Inflammatory macrophage treated with lipopolysaccharide for 4 hours (primary cell): Measurements from ENCODE around the gene HJV.
A peak's percentile ranks its signal among the peaks of the same experiment; 100 is the strongest.

ENCODE experiments used
- DNase-seq: peaks from one replicate; pipeline ENCODE4 v3.0.0-alpha.2; 2020

The HJV gene

DNA sequence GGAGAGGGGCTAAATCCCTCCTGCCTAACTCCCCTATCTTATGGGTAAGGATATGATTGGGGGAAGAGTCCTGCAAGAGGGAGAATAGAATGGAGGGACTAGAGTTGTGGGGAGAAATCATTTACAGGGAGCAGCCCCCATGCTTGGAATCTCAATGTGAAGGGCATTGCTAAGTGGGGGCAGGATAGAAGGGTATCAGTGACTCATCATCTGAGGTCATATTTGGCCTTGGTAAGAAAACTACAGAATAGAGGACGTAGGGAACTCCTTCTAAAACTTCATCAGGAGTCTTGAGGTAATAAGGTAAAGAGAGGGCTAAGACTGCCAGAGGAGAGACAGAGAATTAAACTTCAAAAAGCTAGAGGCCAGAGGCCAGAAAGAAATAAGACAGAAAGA lies 487 bp downstream of the HJV start:
- no peak for DNase-seq

DNA sequence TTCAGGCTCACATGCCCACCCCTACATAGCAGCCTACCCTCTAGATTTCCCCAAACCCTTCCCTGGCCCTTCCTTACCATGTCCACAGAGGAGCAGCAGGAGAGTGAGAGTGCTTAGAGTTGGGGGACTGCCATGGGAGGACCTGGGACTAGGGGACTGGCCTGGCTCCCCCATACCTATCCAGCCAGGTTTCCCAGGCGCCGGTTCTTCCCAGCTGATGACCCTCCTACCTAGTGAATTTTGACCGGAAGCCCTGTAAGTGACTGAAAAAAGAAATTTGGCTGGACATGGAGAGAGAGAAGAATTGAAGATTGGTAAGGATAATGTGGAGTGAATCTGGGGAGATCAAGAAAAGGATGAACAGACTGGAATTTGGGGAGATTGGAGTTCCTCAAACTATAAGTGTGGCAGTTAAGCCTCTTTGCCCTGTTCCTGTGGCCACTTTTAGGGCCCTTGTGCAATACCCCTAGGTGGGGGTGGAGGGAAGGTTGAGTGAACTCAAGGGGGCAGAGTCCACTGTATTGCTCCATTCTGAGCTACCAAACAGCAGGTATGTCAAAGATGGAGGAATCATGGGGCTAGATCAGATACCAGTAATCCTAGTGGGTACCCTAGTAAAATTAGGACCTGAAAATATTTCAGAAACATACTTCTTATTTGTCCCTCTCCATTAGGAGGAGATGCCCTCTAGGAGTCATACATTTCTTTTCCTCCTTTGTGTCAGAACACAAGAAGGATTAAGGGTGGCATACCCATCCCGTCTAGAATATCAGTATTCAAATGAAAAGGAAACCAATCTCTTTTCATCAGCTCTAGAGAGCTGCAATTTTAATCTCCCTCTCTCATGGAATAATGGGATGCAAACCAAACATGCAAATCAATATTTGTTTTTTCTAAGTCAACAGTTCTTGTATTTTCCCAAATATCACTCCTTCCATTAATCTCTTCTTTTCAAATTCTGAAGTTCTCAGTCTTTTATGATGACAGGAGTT lies 1.2 kb downstream of the HJV start:
- no peak for DNase-seq

DNA sequence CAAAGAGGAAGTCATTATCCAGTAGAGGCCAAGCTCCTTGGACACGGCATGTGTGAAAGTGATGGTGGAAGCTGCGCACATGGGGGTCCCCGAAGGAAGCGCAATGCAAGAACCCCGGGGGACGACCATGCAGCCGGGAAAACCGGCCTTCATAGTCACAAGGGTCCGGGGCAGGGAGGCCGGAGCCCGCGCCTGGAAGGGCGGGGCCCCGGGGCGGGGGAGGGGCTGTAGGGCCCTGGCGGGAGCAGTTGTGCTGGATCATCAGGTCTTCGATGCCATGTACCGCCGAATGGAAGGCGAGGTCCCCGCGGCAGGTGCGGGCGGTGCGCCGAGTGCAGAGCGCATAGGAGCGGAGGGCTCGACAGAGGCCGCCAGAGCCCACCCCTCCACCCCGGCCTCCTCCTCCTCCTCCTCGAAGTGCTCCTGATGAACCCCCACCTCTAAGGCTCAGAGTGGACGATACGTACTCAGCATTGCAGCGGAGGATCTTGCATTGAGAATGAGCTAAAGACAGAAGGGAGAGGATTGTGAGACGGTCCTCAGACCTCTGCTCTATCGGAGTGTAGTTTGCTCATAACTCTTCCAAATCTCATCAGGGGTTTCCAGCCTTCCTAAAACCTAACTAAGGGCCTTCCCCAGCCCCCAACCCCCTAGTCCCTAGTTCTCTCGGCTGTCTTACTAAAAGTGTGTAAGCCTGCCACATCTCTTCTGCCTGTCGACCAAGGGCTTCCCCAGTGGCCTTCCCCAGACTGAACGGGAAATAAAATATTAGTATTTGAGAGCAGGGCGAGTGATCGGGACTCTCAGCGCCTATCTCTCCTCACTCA lies 2.1 kb downstream of the HJV start:
- DNase-seq: no peak

DNA sequence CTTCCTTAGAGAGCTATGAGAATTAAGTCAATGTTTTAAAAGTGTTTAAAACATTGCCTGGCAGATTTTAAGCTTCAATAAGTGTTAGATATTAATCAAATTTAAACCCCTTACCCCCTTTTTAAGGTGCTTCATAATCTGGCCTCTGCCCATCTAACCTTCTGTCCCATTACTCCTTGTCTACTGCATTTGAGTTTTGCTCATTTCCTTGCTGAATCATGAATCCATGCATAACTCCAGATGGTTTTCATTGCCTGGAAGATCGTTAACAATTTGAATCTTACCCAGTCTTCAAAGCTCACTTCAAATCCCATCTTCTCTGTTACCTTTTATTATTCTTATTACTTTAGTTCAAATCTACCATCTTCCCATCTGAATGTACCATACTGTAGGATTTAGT lies 4.6 kb downstream of the HJV start:
- no peak for DNase-seq

DNA sequence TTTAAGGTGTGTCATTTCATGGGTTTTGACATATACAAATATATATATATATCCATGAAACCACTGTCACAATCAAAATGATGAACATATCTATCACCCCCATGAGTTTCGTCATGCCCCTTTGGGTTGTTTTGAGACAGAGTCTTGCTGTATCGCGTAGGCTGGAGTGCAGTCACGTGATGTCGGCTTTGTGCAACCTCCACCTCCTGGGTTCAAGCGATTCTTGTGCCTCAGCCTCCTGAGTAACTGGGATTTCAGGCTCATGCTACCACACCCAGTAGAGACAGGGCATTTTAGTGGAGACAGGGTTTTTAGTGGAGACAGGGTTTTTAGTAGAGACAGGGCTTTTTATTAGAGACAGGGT lies 8.0 kb downstream of the HJV start:
- DNase-seq: peak; percentile 70

DNA sequence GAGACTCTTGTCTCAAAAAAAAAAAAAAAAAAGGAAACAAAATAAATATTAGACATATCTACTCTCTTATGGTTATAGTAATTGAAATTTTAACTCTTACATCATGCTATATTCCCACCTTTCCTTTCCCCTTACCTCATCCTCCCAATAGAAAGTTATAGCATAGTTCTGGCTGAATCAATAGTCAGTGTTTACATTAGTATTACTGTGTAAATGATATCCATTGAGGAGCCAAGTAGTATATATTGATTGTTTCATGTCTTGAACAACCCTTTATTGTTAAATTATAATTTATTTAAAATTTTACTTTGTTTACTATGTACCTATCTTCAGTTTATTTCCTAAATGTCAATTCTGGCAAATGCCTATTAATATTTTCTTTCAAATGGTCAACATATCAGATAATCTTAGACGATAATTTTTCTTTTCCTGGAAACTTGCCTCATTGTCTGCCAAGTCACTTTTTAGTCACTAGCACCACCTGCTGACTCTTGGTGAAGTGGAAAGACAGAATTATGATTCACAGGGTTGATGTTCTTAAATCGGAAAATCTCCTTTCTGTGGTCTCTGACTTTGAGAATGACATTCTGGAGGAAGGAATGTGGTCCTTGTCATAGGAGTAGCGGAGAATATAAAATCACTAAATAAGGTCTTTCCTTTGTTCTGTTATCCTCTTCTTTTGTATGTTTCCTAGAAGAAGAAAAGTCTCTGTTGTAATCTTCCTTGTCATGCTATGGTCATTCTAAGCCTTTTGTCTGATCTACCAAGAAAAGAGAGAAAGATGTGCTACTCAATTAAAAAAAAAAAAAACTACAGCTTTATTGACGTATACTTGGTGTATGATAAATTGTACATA lies 8.6 kb downstream of the HJV start:
- DNase-seq: peak; percentile 83

DNA sequence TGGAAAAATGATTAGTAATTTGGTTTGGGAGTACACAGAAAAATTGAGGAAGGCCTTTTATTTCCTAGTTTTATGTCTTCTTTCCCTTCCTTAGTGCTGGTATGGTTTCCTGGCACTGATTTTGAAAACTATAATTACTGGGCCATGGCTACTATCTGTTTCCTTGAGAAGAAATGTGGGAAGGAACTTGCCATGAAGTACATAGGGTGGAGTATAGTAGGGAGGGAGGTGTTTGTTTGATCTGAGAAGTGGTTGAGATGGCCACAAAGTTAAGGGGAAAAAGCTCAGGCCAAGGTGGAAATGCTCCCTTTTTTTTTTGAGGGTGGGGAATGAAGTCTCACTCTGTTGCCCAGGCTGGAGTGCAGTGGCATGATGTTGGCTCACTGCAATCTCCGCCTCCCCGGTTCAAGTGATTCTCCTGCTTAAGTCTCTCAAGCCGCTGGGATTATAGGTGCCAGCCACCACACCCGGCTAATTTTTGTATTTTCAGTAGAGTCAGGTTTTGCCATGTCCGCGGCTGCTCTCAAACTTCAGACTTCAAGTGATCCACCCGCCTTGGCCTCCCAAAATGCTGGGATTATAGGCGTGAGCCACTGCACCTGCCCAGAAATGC lies 11.3 kb downstream of the HJV start:
- no peak for DNase-seq

DNA sequence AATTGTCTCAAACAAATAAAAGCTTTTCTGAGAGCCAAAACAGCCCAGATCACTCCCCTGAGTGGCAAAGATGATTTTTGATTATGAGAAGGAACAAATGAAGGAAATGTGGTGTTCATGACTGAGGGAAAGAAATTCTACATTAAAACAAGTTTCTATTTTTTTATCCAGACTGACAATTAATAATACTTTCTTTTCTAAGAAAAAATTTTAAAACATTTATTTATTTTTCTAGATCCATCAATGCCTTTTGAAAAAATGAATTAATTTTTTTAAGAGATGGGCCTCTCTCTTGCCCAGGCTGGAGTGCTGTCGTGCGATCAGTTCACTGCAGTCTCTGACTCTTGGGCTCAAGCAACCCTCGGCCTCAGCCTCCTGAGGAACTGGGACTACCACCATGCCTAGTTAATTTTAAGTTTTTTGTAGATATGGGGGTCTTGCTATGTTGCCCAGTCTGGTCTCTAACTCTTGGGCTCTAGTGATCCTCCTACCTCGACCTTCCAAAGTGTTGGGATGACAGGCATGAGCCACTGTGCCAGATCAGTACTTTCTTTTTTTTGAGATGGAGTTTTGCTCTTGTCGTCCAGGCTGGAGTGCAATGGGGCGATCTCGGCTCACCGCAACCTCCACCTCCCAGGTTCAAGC lies 13.9 kb downstream of the HJV start:
- no peak for DNase-seq

DNA sequence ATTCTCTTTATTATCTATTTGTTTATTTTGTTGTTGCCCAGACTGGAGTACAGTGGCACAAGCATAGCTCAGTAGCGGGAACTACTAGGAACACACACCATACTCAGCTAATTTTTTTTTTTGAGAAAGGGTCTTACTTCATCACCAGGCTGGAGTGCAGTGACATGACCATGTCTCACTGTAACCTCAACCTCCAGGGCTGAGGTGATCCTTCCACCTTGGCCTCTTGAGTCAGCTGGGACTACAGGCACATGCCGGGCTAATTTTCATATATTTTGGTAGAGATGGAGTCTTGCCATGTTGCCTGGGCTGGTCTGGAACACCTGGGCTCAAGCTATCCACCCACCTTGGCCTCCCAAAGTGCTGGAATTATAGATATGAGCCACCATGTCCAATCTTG lies 19.8 kb downstream of the HJV start:
- peak; percentile 52 for DNase-seq

DNA sequence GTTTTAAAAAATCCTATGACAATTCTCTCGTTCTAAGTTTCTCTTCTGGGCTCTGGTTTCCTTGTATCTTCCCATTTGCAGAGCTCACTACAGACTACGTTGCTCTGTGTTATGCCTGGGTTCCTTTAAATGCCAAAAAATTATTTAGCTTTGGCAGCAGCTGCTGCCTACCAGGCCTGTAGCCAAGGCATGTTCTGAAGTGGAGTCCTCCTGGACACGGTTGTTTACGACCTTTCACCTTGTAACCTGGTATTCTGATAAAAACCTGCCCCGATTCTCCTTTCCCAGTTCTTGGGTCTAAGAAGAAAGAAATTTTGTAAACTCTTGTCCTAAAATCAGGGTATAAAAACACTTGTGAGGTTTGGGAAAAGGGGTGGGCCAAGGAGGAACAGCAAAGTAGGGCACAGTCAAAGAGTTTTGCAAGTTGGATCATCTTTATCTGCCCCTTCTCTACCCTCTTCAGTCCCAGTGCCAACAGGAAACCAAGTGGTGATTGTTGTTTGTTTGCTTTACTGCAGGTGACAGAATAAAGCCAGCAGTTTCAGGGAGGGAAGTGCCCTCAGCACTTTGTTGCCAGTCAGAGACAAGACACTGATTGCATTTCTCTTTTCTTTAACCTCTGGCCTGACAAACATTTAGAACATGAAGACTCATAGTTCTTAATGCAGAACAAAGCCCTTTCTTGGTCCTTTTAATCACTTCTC lies 22.1 kb downstream of the HJV start:
- peak; percentile 49 for DNase-seq

DNA sequence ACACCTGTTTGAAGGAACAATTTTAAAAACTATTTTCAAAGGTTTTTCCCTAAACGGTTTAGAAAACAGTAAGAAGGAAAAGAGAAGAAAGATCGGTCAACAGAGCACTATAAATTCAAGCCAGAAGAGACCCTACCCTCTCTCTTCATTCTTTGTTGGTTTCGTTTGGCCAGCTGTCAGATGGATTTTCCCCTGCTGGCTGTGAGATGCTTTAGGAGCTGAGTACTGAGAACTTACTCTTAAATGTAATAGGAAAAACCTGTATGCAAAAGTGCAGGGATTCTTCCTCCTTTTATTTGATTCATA lies 23.9 kb downstream of the HJV start:
- DNase-seq: no peak

DNA sequence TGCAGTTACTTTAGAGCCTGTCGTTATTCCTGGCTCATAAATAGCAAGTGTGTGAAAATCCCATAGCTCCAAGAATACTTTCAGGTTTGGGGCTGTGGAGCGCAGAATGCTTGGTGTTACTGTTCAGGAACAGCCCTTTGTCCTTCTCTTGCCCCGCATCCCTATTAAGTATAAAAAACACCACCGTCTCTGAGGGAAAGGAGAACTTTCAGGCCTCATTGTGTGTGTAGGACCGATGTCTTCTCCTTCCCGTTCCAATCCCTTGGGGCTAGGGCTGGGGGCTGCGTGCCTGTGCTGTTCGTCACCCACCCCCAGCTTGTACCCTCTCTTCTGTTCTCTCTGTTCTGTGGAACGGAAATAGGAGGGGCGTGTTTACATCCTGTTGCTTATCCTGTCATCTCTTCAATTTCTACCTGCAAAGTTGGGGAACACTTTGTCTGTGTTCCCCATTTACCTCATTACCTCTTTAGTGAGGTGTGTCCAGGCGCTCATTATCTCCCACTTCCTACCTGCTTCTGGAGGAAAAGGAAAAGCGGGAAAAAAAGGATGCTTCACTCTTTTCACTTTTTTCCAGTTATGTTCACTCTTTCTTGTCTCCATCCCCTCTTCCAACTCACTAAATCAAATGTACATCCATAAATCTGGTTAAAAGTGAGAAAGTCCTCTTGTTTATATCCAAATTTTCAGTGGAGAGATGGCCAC lies 24.4 kb downstream of the HJV start:
- DNase-seq: no peak

DNA sequence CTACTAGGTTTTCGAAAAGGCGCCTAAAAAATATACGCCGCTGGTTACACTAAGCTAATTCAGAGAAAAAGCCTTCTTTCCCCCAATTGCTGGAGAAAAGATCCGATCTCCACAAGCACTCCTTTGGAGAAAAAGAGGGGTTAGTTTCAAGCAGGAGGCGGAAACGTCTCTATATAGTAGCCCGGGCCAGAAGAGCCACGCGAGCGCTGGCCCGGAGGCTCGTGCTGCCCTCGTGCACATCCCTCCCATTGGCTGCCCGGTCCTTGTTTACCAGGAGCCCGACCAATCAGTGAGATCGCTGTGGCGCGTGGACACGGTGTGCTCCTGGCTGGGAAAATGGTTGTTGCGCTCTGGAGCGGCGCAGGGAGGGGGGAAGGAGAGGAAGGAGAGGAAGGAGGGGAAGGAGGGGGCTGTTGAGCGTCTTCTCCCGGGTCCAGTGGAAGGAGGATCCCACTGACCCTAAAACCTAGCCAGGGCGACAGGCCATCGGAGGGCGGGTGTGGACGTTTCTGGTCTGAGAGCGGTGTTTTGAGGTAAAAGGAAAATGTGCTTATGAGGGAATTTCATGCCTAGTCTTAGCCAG lies 25.0 kb downstream of the HJV start, which contains the start of gene TXNIP:
Gene TXNIP, minus strand, starts transcription at position 147 of the 583 bp plus-strand sequence. CDS start 313 bp downstream, outside the sequence.
- DNase-seq: peak; percentile 96

DNA sequence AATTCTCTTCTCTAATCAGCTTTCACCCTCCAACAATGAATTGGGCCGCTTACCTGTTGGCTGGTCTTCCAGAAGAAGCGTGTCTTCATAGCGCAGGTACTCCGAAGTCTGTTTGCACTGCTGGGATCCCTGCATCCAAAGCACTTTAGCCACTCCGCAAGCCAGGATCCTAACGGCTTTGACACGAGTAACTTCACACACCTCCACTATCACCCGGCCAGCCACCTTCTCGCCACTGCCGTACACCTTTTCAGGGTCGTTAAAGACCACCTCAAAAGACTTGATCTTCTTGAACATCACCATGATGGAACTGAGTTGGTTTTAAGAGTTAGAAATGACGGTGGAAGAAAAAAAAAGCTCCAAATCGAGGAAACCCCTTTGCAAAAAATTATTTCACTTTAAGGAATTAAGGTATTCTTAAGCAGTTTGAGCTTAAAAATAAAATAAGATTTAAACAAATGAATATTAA lies 25.5 kb downstream of the HJV start:
- no peak for DNase-seq

DNA sequence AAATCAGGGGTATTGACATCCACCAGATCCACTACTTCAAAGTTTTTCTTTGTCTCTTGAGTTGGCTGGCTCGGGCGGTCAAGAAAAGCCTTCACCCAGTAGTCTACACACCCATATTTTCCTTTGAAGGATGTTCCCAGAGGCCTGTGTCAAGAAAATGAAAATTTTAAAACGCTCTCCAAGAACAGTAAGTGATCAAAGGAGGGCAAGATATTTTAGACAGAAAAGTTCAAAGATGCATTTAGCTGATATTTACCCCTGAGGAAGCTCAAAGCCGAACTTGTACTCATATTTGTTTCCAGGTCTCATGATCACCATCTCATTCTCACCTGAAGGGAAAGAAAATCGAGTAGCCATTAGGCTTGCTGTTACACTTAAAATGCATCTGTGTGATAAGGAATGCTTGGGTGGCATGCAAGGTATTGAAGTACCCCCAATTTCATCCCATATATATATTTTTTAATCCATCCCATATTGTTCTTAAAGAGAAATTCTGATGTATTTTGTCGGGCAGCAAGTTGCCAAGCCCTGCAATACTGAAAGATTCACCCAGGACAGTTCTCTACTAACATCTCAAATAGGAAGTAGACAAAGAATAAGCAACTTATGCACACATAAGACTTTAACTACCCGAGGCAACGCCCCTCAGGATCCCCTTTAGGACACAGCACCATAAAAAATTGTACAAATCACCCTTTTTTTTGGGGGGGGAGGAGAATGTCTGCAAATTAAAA lies 26.2 kb downstream of the HJV start:
- DNase-seq: peak; percentile 30

DNA sequence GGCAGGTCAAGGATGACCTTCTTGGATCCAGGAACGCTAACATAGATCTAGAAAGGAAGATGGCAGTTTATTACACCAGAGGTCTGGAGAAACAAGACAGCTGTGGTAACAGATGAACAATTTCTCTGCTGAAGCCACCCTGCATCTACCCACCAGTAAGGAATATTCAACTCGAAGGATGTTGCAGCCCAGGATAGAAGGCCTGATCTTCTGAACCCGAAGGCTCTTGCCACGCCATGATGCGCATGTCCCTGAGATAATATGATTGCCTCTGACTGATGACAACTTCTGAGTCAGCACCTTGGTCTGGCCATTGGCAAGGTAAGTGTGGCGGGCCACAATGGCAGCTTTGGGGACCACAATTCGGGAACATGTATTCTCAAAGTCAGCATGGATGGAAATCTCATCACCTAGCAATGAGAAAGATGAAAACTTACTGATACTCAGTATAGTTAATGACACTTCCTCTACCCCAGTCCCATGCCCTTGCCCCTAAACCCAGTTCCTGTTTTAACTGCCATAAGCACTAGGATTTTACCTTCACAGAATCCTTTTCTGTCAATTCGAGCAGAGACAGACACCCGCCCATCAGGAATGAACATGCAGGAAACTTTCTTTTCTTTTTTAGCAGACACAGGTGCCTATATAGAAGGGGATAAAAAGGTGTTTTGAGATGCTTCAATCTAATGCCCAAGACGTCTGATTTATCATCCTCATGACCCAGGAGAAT lies 27.0 kb downstream of the HJV start:
- DNase-seq: peak; percentile 45

DNA sequence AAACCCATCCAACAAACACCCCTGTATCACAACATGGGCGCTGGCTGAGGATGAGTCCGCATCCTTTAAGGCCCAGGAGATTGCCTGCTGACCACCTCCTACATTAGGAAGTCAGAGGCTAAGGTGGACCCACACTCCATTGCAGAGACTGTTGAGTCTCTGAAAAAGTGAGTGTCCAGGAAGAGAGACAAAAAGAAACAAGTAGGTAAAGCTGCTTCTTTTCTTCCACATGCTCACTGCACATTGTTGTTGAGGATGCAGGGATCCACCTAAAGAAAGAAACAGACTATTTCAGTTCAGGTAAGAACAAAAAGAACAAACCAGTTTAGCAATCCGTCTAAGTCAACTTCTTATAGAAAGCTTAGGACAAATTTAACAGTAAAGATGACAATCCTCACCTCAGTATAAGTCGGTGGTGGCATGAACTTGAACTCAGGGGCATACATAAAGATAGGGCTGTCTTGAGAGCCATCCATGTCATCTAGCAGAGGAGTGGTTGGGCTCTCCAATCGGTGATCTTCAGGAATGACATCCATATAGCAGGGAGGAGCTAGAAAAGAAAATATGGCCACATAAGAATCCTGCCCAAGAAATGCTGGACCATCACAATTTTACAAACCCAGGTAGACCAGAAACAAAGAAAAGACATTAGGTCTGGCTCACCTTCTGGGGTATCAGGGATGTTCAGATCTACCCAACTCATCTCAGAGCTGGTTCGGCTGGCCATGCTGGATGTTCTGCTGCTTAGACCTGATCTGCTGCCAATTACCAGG lies 27.7 kb downstream of the HJV start:
- DNase-seq: peak; percentile 39
